GM18858 (cell line): ENCODE results near the gene KLHL10.

Source experiments
- ATAC-seq: cut with Tn5 transposase; IDR thresholded peaks from one replicate; pipeline ENCODE4 v1.9.1; 2021; ENCODE audit not compliant: unreplicated experiment

Gene KLHL10

DNA sequence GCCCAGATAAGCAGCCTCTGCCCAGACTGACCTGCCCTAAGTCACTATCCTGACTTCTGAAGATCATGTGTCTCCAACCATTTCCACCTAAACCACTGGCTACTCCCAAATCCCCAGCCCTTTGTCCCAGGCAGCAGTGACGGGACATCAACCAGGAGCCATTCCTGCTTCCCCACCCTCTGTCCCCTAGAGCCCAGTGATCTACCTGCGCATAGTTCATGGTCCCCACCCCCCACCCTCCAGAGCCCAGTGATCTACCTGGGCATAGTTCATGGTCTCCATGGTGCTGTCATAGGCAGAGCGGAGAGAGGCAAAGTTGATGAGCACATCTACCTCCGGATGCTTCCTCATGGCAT lies 54.4 kb downstream of the KLHL10 start:
- ATAC-seq: no peak

DNA sequence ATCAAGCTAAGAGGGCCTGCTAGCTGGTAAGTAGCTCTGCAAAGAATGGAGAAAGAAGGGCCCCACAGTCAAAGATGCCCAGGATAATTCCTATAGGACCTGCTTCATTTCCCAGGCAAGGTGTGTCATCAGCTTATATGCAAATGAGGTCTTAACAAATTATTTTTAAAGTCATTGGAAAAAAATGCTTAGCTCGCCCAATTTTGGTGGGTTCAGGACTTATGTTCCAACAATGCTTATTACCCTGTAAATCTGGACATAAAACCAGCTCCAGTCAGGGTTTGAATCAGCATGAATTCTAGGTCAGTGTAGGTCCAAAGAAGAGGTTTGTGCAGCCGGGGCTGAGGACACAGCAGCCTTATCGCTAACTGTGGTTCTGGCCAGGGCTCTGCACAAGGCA lies 55.8 kb downstream of the KLHL10 start:
- no peak for ATAC-seq

DNA sequence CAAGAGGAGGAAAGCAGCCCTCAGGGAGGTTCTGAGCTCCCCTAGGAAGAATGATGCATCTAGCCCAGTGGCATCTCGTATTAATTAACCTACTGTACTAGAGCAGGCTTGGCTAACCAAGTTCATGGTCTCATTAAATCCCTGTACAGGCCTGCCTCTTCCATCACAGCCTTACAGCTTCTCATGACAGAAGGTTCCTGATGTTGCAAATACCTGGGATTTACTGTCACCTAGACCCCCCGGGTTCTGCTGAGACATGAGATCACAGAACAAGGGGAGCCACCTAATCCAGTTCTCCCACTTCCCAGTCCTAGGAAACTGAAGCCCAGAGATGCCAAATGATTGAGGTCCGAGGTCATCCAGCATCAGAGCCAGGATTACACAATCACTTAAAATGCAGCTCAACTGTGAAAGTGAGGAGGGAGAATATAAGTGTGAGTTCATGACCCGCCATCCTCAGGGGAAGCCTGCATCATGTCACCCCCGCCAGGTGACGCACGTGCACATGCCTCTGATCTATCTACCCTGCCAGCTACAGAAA lies 57.2 kb downstream of the KLHL10 start:
- ATAC-seq: no peak

- ATAC-seq: no peak
Observed at GRCh38 chr17:41895617-41896016, 58.0 kb downstream of the KLHL10 start.

- no peak for ATAC-seq
Observed at GRCh38 chr17:41896726-41897125, 59.1 kb downstream of the KLHL10 start.
